BLaER1 (cell line): ENCODE measurements around the gene PCGF5.

Experiments used
- H3K27ac ChIP-seq: shearing (Covaris generic); formaldehyde crosslinking; 2 replicates; pipeline ENCODE4 v1.8.1; 2022
- H3K27me3 ChIP-seq: shearing (Covaris generic); formaldehyde crosslinking; 2 replicates; pipeline ENCODE4 v1.8.1; 2022
- H3K36me3 ChIP-seq: shearing (Covaris generic); formaldehyde crosslinking; 2 replicates; pipeline ENCODE4 v1.8.1; 2022
- H3K4me1 ChIP-seq: shearing (Covaris generic); formaldehyde crosslinking; 2 replicates; pipeline ENCODE4 v1.8.1; 2022
- H3K4me2 ChIP-seq: shearing (Covaris generic); formaldehyde crosslinking; 2 replicates; pipeline ENCODE4 v1.8.1; 2022
- H3K4me3 ChIP-seq: shearing (Covaris generic); formaldehyde crosslinking; 2 replicates; pipeline ENCODE4 v1.8.1; 2022
- H3K9ac ChIP-seq: shearing (Covaris generic); formaldehyde crosslinking; 2 replicates; pipeline ENCODE4 v1.8.1; 2022
- H3K9me3 ChIP-seq: shearing (Covaris generic); formaldehyde crosslinking; 2 replicates; pipeline ENCODE4 v1.8.1; 2022
- H4K20me1 ChIP-seq: shearing (Covaris generic); formaldehyde crosslinking; 2 replicates; pipeline ENCODE4 v1.8.1; 2022
- Cebpa-rat ChIP-seq: shearing (Covaris generic); IDR thresholded peaks from 2 replicates; pipeline ENCODE4 v1.8.1; 2022

Gene PCGF5

GRCh38 chr10:91194497-91195179 is 25.8 kb upstream of the PCGF5 start:
- H3K4me3 ChIP-seq: no peak overlapping the region
- no peaks in the 10 kb centered on the region for H4K20me1 ChIP-seq
- H3K9ac ChIP-seq: no peak overlapping the region
- no peak overlapping the region for H3K4me2 ChIP-seq
- H3K9me3 ChIP-seq: no peaks in the 10 kb centered on the region
- TF ChIP-seq Cebpa-rat: no peak
- H3K27ac ChIP-seq: no peak overlapping the region
- no peaks in the 10 kb centered on the region for H3K36me3 ChIP-seq
- H3K27me3 ChIP-seq: no peaks in the 10 kb centered on the region
- H3K4me1 ChIP-seq: peaks cover 31% of the 10 kb centered on the region

DNA sequence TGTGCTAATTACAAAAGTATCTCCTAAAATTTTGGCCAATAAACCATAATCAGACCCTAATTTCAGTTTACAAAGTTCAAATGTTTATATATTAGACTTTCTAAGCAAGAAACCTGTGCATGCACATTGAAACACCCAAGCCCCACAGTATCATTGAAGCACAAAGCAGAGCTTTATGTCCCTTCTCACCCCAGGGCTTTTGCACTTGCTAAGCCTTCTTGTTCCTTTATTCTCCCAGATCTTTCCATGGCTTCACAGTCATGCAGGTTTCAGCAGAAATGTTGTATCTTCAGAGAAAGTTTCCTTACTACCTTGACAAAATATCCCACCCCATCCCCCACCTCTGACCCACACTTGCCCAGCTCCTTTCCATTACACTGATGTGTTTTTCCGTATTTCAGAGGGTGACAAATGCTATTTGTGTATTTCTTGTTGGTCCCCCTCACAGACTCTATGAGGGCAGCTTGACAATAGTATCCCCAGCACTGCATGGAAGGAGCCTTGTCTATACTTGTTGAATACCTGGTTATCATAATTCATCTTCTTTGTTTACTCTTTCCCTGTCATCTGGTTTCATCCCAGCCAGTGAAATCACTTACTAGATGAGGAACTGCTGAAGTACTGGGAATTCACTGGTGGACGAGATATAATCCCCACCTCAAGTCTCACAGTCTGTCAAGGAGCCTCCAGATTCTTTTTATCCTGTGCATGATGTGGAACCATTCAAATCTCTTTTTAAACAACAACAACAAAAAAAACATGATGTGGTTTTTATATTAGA is 24.0 kb upstream of the PCGF5 start:
- H4K20me1 ChIP-seq: no peaks in the 10 kb centered on the region
- no peak overlapping the region for H3K27ac ChIP-seq
- H3K9ac ChIP-seq: no peak overlapping the region
- no peaks in the 10 kb centered on the region for H3K27me3 ChIP-seq
- no peak for TF ChIP-seq Cebpa-rat
- no peaks in the 10 kb centered on the region for H3K9me3 ChIP-seq
- H3K36me3 ChIP-seq: no peaks in the 10 kb centered on the region
- H3K4me3 ChIP-seq: no peak overlapping the region
- H3K4me2 ChIP-seq: no peak overlapping the region
- peaks cover 31% of the 10 kb centered on the region for H3K4me1 ChIP-seq

- no peak overlapping the region for H3K4me2 ChIP-seq
- H3K27me3 ChIP-seq: no peaks in the 10 kb centered on the region
- H3K9me3 ChIP-seq: no peaks in the 10 kb centered on the region
- no peak overlapping the region for H3K9ac ChIP-seq
- H3K36me3 ChIP-seq: no peaks in the 10 kb centered on the region
- H3K4me1 ChIP-seq: peaks cover 36% of the 10 kb centered on the region
- H3K27ac ChIP-seq: no peak overlapping the region
- no peak overlapping the region for H3K4me3 ChIP-seq
- no peaks in the 10 kb centered on the region for H4K20me1 ChIP-seq
- no peak for TF ChIP-seq Cebpa-rat
Measured at GRCh38 chr10:91197127-91197526, 23.3 kb upstream of the PCGF5 start.

DNA sequence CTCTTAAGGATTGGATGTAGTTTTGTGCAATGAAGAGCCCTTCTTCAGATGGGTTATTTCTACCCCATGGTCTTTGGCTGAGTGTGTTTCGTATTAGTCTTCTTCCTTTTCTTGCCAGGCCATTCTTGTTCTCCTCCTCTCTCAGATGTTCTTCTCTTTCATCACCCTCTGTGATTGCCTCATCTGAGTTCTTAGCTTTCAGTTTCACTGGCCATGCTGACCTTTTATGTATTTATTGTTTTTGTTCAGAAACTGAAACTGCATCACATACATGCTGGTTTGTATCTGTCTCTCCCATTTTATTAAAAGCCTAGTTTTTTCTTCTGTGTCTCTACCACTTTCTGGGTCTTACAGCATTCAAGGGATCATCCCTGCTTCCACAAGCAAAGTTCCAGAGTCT is 21.7 kb upstream of the PCGF5 start:
- peak; percentile 77; the same call in 1 of the 2 replicates for TF ChIP-seq Cebpa-rat
- no peaks in the 10 kb centered on the region for H3K27me3 ChIP-seq
- no peaks in the 10 kb centered on the region for H3K36me3 ChIP-seq
- no peak overlapping the region for H3K27ac ChIP-seq
- peak overlapping the region; percentile 14; the same call in 1 of the 2 replicates for H3K4me2 ChIP-seq
- H3K9me3 ChIP-seq: no peaks in the 10 kb centered on the region
- no peaks in the 10 kb centered on the region for H4K20me1 ChIP-seq
- H3K9ac ChIP-seq: no peak overlapping the region
- H3K4me3 ChIP-seq: no peak overlapping the region
- peaks cover 47% of the 10 kb centered on the region for H3K4me1 ChIP-seq

- TF ChIP-seq Cebpa-rat: no peak
- no peaks in the 10 kb centered on the region for H3K9me3 ChIP-seq
- no peak overlapping the region for H3K9ac ChIP-seq
- no peaks in the 10 kb centered on the region for H3K36me3 ChIP-seq
- H4K20me1 ChIP-seq: no peaks in the 10 kb centered on the region
- no peak overlapping the region for H3K4me3 ChIP-seq
- H3K27me3 ChIP-seq: no peaks in the 10 kb centered on the region
- H3K4me1 ChIP-seq: peaks cover 47% of the 10 kb centered on the region
- H3K27ac ChIP-seq: no peak overlapping the region
- H3K4me2 ChIP-seq: peak overlapping the region; percentile 73
Measured at GRCh38 chr10:91200314-91201212, 19.9 kb upstream of the PCGF5 start.

GRCh38 chr10:91201213-91201996 is 19.1 kb upstream of the PCGF5 start:
- peak overlapping the region; percentile 0; the same call in 1 of the 2 replicates for H3K27ac ChIP-seq
- H3K9ac ChIP-seq: no peak overlapping the region; the same call in 1 of the 2 replicates
- no peaks in the 10 kb centered on the region for H3K36me3 ChIP-seq
- no peak for TF ChIP-seq Cebpa-rat
- peaks cover 47% of the 10 kb centered on the region for H3K4me1 ChIP-seq
- H3K4me3 ChIP-seq: no peak overlapping the region
- H3K4me2 ChIP-seq: peak overlapping the region; percentile 73
- no peaks in the 10 kb centered on the region for H4K20me1 ChIP-seq
- no peaks in the 10 kb centered on the region for H3K9me3 ChIP-seq
- no peaks in the 10 kb centered on the region for H3K27me3 ChIP-seq

DNA sequence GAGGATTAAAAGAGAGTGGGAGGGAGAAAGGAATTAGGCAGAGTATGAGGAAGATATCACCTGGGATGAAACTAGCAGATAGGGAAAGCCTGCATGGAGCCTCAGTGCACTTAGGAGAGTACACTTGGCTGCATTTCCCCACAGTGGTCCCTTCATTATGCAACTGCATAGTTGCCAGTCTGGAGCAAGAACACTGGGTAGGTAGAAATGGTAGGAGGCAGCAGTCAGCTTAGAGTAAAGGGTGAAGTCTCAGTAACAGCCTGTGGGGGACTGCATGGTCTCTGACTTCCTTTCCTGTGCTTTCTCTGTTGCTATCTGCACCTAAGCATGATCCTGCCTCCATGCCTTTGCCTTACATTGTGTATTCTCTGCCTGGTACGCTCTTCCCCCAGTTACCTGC is 14.0 kb upstream of the PCGF5 start:
- peaks cover 12% of the 10 kb centered on the region for H4K20me1 ChIP-seq
- H3K4me3 ChIP-seq: no peak overlapping the region
- H3K27me3 ChIP-seq: no peaks in the 10 kb centered on the region
- no peaks in the 10 kb centered on the region for H3K36me3 ChIP-seq
- H3K9me3 ChIP-seq: no peaks in the 10 kb centered on the region
- no peak for TF ChIP-seq Cebpa-rat
- H3K4me2 ChIP-seq: no peak overlapping the region
- no peak overlapping the region for H3K27ac ChIP-seq
- peaks cover 18% of the 10 kb centered on the region for H3K4me1 ChIP-seq
- no peak overlapping the region for H3K9ac ChIP-seq

DNA sequence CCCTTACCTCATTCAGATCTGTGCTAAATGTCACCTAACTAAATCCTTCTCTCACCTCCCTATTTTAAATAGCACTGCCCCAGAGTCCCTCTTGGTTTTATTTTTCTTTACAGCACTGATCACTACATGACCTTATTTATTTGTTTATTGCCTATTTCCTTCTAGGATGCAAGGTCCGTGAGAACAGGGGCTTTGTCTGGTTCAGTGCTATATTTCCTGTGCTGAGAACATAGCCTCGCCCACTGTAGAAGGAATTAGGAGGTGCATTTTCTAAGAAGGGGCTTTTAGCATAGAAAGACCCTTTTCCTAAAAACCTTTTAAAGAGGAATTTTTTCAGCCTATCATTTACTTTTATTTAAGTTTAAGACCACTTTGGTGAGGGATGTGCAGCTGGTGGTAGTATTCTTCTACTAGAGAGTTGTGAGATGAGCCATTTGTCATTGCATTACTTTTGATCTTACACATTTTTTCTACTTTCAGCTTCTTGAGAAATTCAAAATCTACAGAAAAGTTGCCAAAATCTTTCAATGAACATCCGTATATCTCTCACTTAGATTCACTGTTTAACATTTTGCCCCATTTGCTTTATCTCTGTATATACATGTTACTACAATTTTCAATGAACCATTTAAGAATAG is 13.5 kb upstream of the PCGF5 start:
- H3K4me3 ChIP-seq: no peak overlapping the region
- TF ChIP-seq Cebpa-rat: no peak
- no peaks in the 10 kb centered on the region for H3K27me3 ChIP-seq
- no peaks in the 10 kb centered on the region for H3K36me3 ChIP-seq
- no peak overlapping the region for H3K4me2 ChIP-seq
- H3K9me3 ChIP-seq: no peaks in the 10 kb centered on the region
- H3K9ac ChIP-seq: no peak overlapping the region
- peaks cover 13% of the 10 kb centered on the region for H3K4me1 ChIP-seq
- no peak overlapping the region for H3K27ac ChIP-seq
- peaks cover 18% of the 10 kb centered on the region for H4K20me1 ChIP-seq

GRCh38 chr10:91208642-91209041 is 11.8 kb upstream of the PCGF5 start:
- Histone ChIP-seq H3K9ac (no peak overlapping the region), H4K20me1 (peaks cover 20% of the 10 kb centered on the region), H3K27ac (no peak overlapping the region), H3K9me3 (no peaks in the 10 kb centered on the region), H3K4me1 (no peaks in the 10 kb centered on the region), H3K27me3 (no peaks in the 10 kb centered on the region), H3K4me3 (no peak overlapping the region), H3K36me3 (no peaks in the 10 kb centered on the region), H3K4me2 (no peak overlapping the region)
- no peak for TF ChIP-seq Cebpa-rat
